ENCODE results near the gene KCNMA1. TPM values are rescaled to one million over a fixed set of nuclear protein-coding genes. Genes with fewer than 3 reads are reported as not detected.
A peak's percentile ranks its signal among the peaks of the same experiment; 100 is the strongest.

KCNMA1 gene
- polyA plus RNA-seq, 1 experiment, result 21.4 TPM

DNA sequence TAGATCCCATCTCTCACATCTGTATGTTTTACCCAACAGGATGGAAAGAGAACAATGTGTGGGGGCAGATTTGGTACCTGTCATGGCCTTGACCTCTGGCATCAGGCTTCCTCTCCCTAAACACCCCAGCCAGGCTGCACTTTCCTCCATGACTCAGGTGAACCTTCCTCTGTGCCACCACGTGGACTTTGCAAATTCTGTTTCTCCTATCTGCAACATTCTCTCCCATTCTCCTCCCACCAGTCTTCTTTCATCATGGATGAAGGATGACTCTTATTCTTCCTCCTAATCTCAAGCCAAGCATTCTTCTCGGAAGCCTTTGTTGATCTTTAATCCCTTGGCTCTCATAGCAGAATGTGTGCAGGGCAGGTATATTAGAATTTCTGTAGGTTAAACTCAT lies 355.4 kb downstream of the KCNMA1 start:
- CTCF ChIA-PET, result no interaction called here
- Histone ChIP-seq H3K4me3 (ENCODE audit: low read depth, low read length) (no peak overlapping the region), H3K36me3 (ENCODE audit: control insufficient read depth, insufficient read depth, low read length) (no peaks in the 10 kb centered on the region), H3K27me3 (ENCODE audit: control insufficient read depth, insufficient read depth, low read length) (no peaks in the 10 kb centered on the region)
- no peak for DNase-seq (ENCODE audit: low read depth)
- TF ChIP-seq, protein P1, sequence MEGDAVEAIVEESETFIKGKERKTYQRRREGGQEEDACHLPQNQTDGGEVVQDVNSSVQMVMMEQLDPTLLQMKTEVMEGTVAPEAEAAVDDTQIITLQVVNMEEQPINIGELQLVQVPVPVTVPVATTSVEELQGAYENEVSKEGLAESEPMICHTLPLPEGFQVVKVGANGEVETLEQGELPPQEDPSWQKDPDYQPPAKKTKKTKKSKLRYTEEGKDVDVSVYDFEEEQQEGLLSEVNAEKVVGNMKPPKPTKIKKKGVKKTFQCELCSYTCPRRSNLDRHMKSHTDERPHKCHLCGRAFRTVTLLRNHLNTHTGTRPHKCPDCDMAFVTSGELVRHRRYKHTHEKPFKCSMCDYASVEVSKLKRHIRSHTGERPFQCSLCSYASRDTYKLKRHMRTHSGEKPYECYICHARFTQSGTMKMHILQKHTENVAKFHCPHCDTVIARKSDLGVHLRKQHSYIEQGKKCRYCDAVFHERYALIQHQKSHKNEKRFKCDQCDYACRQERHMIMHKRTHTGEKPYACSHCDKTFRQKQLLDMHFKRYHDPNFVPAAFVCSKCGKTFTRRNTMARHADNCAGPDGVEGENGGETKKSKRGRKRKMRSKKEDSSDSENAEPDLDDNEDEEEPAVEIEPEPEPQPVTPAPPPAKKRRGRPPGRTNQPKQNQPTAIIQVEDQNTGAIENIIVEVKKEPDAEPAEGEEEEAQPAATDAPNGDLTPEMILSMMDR (IDR thresholded peaks at IDR 0.05; ENCODE audit: insufficient read depth, low read depth, low read length), result no peak
- POLR2A ChIA-PET, result no interaction called here

DNA sequence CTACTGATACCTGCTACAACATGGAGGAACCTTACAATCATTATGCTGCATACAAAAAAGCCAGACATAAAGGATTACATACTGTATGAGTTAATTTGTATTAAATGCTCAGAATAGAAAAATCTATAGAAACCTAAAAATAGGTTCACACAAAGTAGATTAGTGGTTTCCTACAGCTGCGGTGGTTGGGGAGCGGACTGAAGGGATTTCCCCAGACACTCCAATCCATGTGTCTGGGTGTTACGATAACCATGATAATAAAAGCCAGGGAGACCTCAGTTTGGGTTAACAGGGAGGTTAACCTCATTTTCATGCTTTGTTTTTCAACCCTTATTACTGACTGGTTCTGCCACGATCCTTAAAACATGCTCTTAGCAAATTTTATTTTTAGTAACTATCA lies 355.9 kb downstream of the KCNMA1 start:
- ChIA-PET CTCF (interaction anchor here (1.1 kb wide), 1 partner anchor 9 kb away, joined by 4 read pairs; no protein-coding TSS in a partner anchor), POLR2A (no interaction called here)
- TF ChIP-seq, protein P1 (IDR thresholded peaks at IDR 0.05; ENCODE audit: insufficient read depth, low read depth, low read length), result no peak
- no peak for DNase-seq (ENCODE audit: low read depth)
- Histone ChIP-seq H3K27me3 (ENCODE audit: control insufficient read depth, insufficient read depth, low read length) (no peaks in the 10 kb centered on the region), H3K36me3 (ENCODE audit: control insufficient read depth, insufficient read depth, low read length) (no peaks in the 10 kb centered on the region), H3K4me3 (ENCODE audit: low read depth, low read length) (no peak overlapping the region)

DNA sequence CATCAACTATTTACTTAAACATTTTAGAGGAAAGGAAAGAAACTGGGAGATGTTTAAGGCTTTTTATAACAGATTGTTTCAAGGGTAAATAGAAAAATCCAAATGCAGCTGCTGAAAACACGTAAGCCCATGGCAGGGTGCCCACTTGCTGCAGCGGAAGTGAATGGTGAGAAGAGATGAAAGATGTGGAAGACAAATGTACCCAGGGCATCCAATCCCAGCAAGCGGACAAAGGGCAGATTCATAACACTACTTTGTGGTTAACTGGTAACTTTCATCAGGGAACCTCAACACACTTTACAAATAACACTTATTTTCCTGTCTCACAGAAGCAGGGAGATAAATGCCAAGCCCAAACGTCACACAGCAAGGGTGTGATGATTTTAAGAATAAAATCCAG lies 358.4 kb downstream of the KCNMA1 start:
- ChIA-PET POLR2A (no interaction called here), CTCF (interaction anchor here (1.4 kb wide), 1 partner anchor 27 kb away, joined by 4 read pairs; no protein-coding TSS in a partner anchor)
- no peak overlapping the region for H3K4me3 ChIP-seq (ENCODE audit: low read depth, low read length)
- H3K36me3 ChIP-seq (ENCODE audit: control insufficient read depth, insufficient read depth, low read length), result no peaks in the 10 kb centered on the region
- no peaks in the 10 kb centered on the region for H3K27me3 ChIP-seq (ENCODE audit: control insufficient read depth, insufficient read depth, low read length)
- TF ChIP-seq, protein P1 (IDR thresholded peaks at IDR 0.05; ENCODE audit: insufficient read depth, low read depth, low read length), result no peak
- DNase-seq (ENCODE audit: low read depth), result no peak

DNA sequence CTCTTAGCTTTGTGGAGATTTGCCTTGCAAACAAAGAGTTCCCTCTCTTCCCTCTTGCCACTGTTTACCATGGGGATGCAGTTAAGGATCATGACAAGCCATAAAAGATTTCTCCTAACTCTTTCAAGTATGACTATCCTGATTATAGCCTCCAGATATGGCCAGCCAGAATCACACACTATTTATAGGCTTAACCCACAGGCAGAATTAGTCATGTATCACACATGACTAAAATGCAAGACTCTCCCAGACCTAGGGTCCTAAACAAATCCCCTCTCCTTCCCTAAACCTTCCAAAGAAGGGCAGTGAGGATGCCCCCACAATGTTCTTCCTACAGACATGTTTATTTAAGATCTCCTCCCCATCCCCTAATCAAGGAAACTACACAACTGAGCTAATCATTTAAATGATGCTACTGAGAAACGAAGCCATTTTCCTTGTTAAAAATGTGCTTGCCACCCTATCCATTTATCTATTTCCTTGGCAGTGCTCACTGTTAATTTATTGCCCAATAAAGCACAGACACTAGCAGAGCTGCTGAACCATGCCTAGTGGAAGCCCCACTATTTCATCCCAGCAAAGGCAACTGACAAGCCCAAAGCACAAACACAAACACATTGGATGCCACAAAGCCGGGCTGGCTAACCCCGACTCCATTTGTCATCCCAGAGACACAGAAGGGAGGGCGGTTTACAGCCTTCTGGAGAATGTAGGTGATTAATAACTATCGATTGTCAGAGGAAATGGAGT lies 363.4 kb downstream of the KCNMA1 start:
- ChIA-PET CTCF (interaction anchor here (0.9 to 2.3 kb wide), 7 partner anchors 10 to 365 kb away, joined by 3 to 6 read pairs (median 3); no protein-coding TSS in a partner anchor), POLR2A (interaction anchor here (0.7 kb wide), 1 partner anchor 17 kb away, joined by 3 read pairs; no protein-coding TSS in a partner anchor)
- no peaks in the 10 kb centered on the region for H3K27me3 ChIP-seq (ENCODE audit: control insufficient read depth, insufficient read depth, low read length)
- peak; percentile 76 for DNase-seq (ENCODE audit: low read depth)
- H3K4me3 ChIP-seq (ENCODE audit: low read depth, low read length), result no peak overlapping the region
- TF ChIP-seq, protein P1 (IDR thresholded peaks at IDR 0.05; ENCODE audit: insufficient read depth, low read depth, low read length), result no peak
- H3K36me3 ChIP-seq (ENCODE audit: control insufficient read depth, insufficient read depth, low read length), result no peaks in the 10 kb centered on the region

DNA sequence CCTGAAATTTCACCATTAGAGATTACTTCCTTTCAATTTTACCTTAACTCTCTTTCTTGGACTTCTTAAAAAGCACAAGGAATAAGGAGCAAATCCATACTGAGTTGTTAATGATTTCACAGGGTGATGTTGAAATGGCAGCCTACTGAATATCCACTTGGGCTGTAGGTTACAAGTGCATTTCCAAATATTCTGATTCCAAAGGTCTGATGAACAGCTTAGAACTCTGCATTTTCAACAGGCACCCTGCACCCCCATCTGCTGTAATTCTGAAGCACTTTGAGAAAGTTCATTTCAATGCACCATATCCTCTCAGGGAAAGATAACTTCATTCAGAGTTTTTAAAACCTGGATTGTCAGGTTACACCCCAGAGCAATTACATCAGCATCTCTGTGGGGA lies 368.4 kb downstream of the KCNMA1 start:
- POLR2A ChIA-PET, result no interaction called here
- TF ChIP-seq, protein P1 (IDR thresholded peaks at IDR 0.05; ENCODE audit: insufficient read depth, low read depth, low read length), result no peak
- CTCF ChIA-PET, result no interaction called here

More for the DNA sequence above, 368.4 kb downstream of the KCNMA1 start:
- DNase-seq (ENCODE audit: low read depth), result no peak
- H3K4me3 ChIP-seq (ENCODE audit: low read depth, low read length), result no peak overlapping the region
- H3K27me3 ChIP-seq (ENCODE audit: control insufficient read depth, insufficient read depth, low read length), result no peaks in the 10 kb centered on the region
- no peaks in the 10 kb centered on the region for H3K36me3 ChIP-seq (ENCODE audit: control insufficient read depth, insufficient read depth, low read length)
